Endodermal cell (in vitro differentiated cells): Measurements from ENCODE around the gene FLT3LG. TPM values are rescaled to one million over a fixed set of nuclear protein-coding genes. Genes with fewer than 3 reads are reported as not detected.

Experiments used
- DNase-seq: peaks from one replicate; pipeline ENCODE4 v3.0.0-alpha.2; 2017
- H3K27ac ChIP-seq: 2 replicates; pipeline ENCODE4 v1.5.1; 2013; ENCODE audit warnings: mild to moderate bottlenecking, low read depth, low read length, moderate library complexity
- H3K27me3 ChIP-seq: 2 replicates; pipeline ENCODE4 v1.6.1; 2013; ENCODE audit warnings: mild to moderate bottlenecking, low read length, moderate library complexity; ENCODE audit not compliant: insufficient read depth, control insufficient read depth, poor library complexity, severe bottlenecking
- H3K36me3 ChIP-seq: 2 replicates; pipeline ENCODE4 v1.7.0; 2013; ENCODE audit warnings: mild to moderate bottlenecking, low read length, moderate library complexity; ENCODE audit not compliant: control insufficient read depth, insufficient read depth
- H3K4me1 ChIP-seq: one replicate; pipeline ENCODE4 v1.7.0; 2013; ENCODE audit warnings: low read length; ENCODE audit not compliant: control insufficient read depth, insufficient read depth
- H3K4me3 ChIP-seq: 2 replicates; pipeline ENCODE4 v1.5.1; 2013; ENCODE audit warnings: mild to moderate bottlenecking, low read length, moderate library complexity
- H3K9ac ChIP-seq: 2 replicates; pipeline ENCODE4 v1.6.1; 2013; ENCODE audit warnings: mild to moderate bottlenecking, low read length, moderate library complexity; ENCODE audit not compliant: poor library complexity, severe bottlenecking; ENCODE audit errors: extremely low read depth
- H3K9me3 ChIP-seq: 2 replicates; pipeline ENCODE4 v1.6.1; 2013; ENCODE audit warnings: mild to moderate bottlenecking, low read length, moderate library complexity; ENCODE audit not compliant: control insufficient read depth
- H3K27ac Mint-ChIP-seq: 2 replicates; pipeline ENCODE4 v1.8.0; 2020; ENCODE audit warnings: mixed read lengths
- H3K27me3 Mint-ChIP-seq: 2 replicates; pipeline ENCODE4 v1.8.0; 2021; ENCODE audit warnings: mild to moderate bottlenecking, mixed read lengths; ENCODE audit not compliant: insufficient read depth
- H3K36me3 Mint-ChIP-seq: 2 replicates; pipeline ENCODE4 v1.8.0; 2020; ENCODE audit warnings: low read depth, mixed read lengths
- H3K4me1 Mint-ChIP-seq: 2 replicates; pipeline ENCODE4 v1.8.0; 2020; ENCODE audit warnings: mixed read lengths
- H3K4me3 Mint-ChIP-seq: 2 replicates; pipeline ENCODE4 v1.8.0; 2020; ENCODE audit warnings: mild to moderate bottlenecking, moderate library complexity, mixed read lengths
- H3K9me3 Mint-ChIP-seq: 2 replicates; pipeline ENCODE4 v1.8.0; 2020; ENCODE audit warnings: mild to moderate bottlenecking, mixed read lengths
- CTCF ChIP-seq: fragments of 200-600 bp; sonication (generic); conservative IDR thresholded peaks from 2 replicates; pipeline ENCODE4 v1.5.0; 2021; ENCODE audit warnings: antibody characterized with exemption, mild to moderate bottlenecking
- WGBS, 2 experiments: methylation state at CpG; one replicate each; pipeline versions ENCODE4 v1.1.5 to v1.1.7; 2013; ENCODE audit warnings: missing lambda C conversion rate in 2 of 2, mixed read lengths in 1 of 2; ENCODE audit not compliant: insufficient coverage in 1 of 2, insufficient read length in 1 of 2; 5-methylcytosine and 5-hydroxymethylcytosine counted together
- total RNA-seq, 2 donors: library from RNA; stranded (reverse); fragmentation: NEBNext Ultra II Directional in 1 of 2; extraction: Animal tissue kit (Norgen Biotek cat#: 25700) in 1 of 2; gene quantifications; 2 replicates in 1 of 2; 3 replicates in 1 of 2; pipeline ENCODE4 v1.2.1, GENCODE V29; 2021

Gene FLT3LG
- total RNA-seq, 2 donors from 2014 or later, result 0.75 to 2.3 TPM

GRCh38 chr19:49489601-49490167 lies 15.7 kb downstream of the FLT3LG start:
- Histone ChIP-seq H3K27ac (peak overlapping the region; percentile 69), H3K27me3 (no peaks in the 10 kb centered on the region), H3K4me1 (peaks cover 6% of the 10 kb centered on the region), H3K4me3 (peak overlapping the region; percentile 91), H3K9ac (peak overlapping the region; percentile 100), H3K9me3 (no peaks in the 10 kb centered on the region), H3K36me3 (peaks cover 51% of the 10 kb centered on the region)
- Mint-ChIP-seq H3K9me3 (peaks cover 2% of the 10 kb centered on the region), H3K27ac (peak overlapping the region; percentile 99), H3K27me3 (no peaks in the 10 kb centered on the region), H3K36me3 (peaks cover 54% of the 10 kb centered on the region), H3K4me3 (peak overlapping the region; percentile 99), H3K4me1 (peaks cover 9% of the 10 kb centered on the region)
- WGBS, 2 experiments, result 89 to 96% methylated on average over 12 to 15 of the region's 15 CpGs
- TF ChIP-seq CTCF, result peak; percentile 12
- no peak for DNase-seq

- Histone ChIP-seq H3K36me3 (peaks cover 51% of the 10 kb centered on the region), H3K27me3 (no peaks in the 10 kb centered on the region), H3K9ac (peak overlapping the region; percentile 100), H3K9me3 (no peaks in the 10 kb centered on the region), H3K4me3 (peak overlapping the region; percentile 91), H3K27ac (peak overlapping the region; percentile 48), H3K4me1 (peaks cover 6% of the 10 kb centered on the region)
- no peak for TF ChIP-seq CTCF
- no peaks in the 10 kb centered on the region for H3K27me3 Mint-ChIP-seq
- 96 to 98% methylated on average over 20 to 27 of the region's 27 CpGs for WGBS, 2 experiments
- DNase-seq, result no peak
- peak overlapping the region; percentile 99 for H3K4me3 Mint-ChIP-seq
- H3K4me1 Mint-ChIP-seq, result peaks cover 9% of the 10 kb centered on the region
- H3K9me3 Mint-ChIP-seq, result peaks cover 2% of the 10 kb centered on the region
- peaks cover 54% of the 10 kb centered on the region for H3K36me3 Mint-ChIP-seq
- H3K27ac Mint-ChIP-seq, result peak overlapping the region; percentile 99
Measured at GRCh38 chr19:49490287-49491029, 16.4 kb downstream of the FLT3LG start.

- Mint-ChIP-seq H3K4me1 (peaks cover 9% of the 10 kb centered on the region), H3K9me3 (peaks cover 2% of the 10 kb centered on the region), H3K36me3 (peaks cover 54% of the 10 kb centered on the region), H3K27ac (peak overlapping the region; percentile 82), H3K27me3 (no peaks in the 10 kb centered on the region), H3K4me3 (peak overlapping the region; percentile 99)
- H3K36me3 ChIP-seq, result peaks cover 51% of the 10 kb centered on the region
- no peak for TF ChIP-seq CTCF
- peaks cover 6% of the 10 kb centered on the region for H3K4me1 ChIP-seq
- no peak for DNase-seq
- no peak overlapping the region for H3K4me3 ChIP-seq
- 94 to 96% methylated on average over 12 to 14 of the region's 17 CpGs for whole genome bisulfite sequencing, 2 experiments
- H3K9ac ChIP-seq, result peak overlapping the region; percentile 100
- peak overlapping the region; percentile 48 for H3K27ac ChIP-seq
- no peaks in the 10 kb centered on the region for H3K9me3 ChIP-seq
- no peaks in the 10 kb centered on the region for H3K27me3 ChIP-seq
Measured at GRCh38 chr19:49491030-49491803, 17.2 kb downstream of the FLT3LG start.
